NT2/D1 (cell line): Measurements from ENCODE around the gene ILK.

ENCODE experiments used
- DNase-seq: peaks from one replicate; pipeline ENCODE4 v3.0.0-alpha.2; 2011; ENCODE audit warnings: low read depth, low spot score
- H3K27me3 ChIP-seq: 2 replicates; pipeline ENCODE4 v1.6.0; 2011; ENCODE audit warnings: mild to moderate bottlenecking; ENCODE audit not compliant: insufficient read length, insufficient read depth
- H3K36me3 ChIP-seq: 2 replicates; pipeline ENCODE4 v1.6.1; 2011; ENCODE audit warnings: mild to moderate bottlenecking, low read length, mixed read lengths; ENCODE audit not compliant: insufficient read depth, insufficient read length
- H3K4me1 ChIP-seq: 2 replicates; pipeline ENCODE4 v1.5.1; 2011; ENCODE audit not compliant: insufficient read depth, insufficient read length
- H3K4me3 ChIP-seq: 2 replicates; pipeline ENCODE4 v1.5.1; 2011; ENCODE audit warnings: low read depth; ENCODE audit not compliant: insufficient read length
- H3K9ac ChIP-seq: 2 replicates; pipeline ENCODE4 v1.6.0; 2011; ENCODE audit warnings: low read depth; ENCODE audit not compliant: insufficient read length
- H3K9me3 ChIP-seq: 2 replicates; pipeline ENCODE4 v1.5.1; 2011; ENCODE audit warnings: mild to moderate bottlenecking, low read length; ENCODE audit not compliant: insufficient read depth
- SUZ12 ChIP-seq: IDR thresholded peaks from 2 replicates; pipeline ENCODE4 v1.6.1; 2011; ENCODE audit not compliant: insufficient read length, insufficient read depth; ENCODE audit errors: extremely low read depth
- YY1 ChIP-seq: IDR thresholded peaks from 2 replicates; pipeline ENCODE4 v1.6.1; 2011; ENCODE audit not compliant: insufficient read length, insufficient read depth
- ZNF274 ChIP-seq: IDR thresholded peaks from 2 replicates; pipeline ENCODE4 v1.6.1; 2011; ENCODE audit warnings: mild to moderate bottlenecking, low read depth, low read length

The ILK gene

DNA sequence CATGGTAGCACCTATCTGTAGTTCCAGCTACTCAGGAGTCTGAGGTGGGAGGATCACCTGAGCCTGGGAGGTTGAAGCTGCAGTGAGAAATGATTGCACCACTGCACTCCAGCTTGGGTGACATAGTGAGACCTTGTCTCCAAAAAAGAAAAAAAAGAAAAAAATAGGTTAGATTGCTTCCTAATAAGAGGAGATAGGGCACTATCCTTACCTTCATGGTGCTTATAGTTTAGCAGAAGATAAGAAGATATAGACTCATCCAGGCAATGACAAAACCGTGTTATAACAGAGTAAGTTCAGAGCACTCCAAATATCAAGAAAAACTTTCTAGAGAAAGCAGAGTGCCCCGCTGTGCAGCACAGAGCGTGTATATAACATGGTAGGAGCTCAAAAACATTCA, 42.3 kb upstream of the ILK start:
- no peak for TF ChIP-seq YY1
- no peak for TF ChIP-seq ZNF274
- no peak for TF ChIP-seq SUZ12
- Histone ChIP-seq H3K9ac (no peak overlapping the region), H3K4me1 (peaks cover 8% of the 10 kb centered on the region), H3K4me3 (no peak overlapping the region), H3K27me3 (no peaks in the 10 kb centered on the region), H3K9me3 (no peaks in the 10 kb centered on the region), H3K36me3 (peaks cover 3% of the 10 kb centered on the region)
- no peak for DNase-seq

DNA sequence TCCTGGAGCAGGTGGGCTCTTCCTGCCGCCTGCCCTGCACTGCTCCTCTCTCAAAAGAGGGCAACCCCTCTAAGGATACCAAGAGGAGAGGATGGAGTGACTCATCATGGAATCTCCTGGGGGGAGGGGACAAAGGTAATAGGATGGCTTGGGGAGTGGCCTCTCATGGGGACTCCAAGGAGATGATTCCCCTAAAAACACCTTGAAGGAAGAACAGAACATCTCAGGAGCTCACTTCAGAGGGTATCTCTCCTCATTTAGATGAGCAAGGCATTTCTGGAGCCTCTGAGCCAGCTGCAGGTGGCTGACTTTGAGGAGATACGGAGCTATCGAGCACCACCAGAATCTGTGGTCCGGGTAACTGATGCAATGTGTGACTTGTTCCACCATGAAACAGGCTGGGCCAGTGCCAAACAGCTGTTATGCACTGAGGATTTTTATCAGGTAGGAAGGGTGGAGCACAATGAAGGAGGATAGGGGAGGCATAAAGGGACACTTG, 40.4 kb upstream of the ILK start:
- H3K4me1 ChIP-seq = peaks cover 8% of the 10 kb centered on the region
- no peak overlapping the region for H3K4me3 ChIP-seq
- no peak for TF ChIP-seq ZNF274
- no peak for TF ChIP-seq SUZ12
- no peak for TF ChIP-seq YY1
- H3K27me3 ChIP-seq = no peaks in the 10 kb centered on the region
- DNase-seq = no peak
- no peak overlapping the region for H3K9ac ChIP-seq
- H3K36me3 ChIP-seq = peaks cover 5% of the 10 kb centered on the region
- H3K9me3 ChIP-seq = no peaks in the 10 kb centered on the region

DNA sequence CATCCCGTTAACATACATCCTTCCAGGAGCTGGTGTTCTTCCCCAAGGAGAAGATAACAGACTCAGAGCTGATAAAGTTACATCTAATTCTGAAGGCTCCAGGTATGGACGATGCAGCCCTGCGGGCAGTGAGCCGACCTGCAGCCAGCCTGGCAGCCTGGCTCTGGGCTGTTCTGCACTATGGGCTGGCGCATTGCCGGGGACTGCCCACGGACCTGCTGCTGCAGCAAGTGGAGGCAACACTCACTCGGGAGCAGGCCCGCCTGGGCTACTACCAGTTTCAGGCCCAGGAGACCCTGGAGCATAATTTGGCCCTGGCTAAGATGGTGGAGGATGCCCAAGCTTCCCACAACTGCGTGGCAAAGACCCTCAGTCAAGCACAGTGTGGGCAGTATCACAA, 39.9 kb upstream of the ILK start:
- no peaks in the 10 kb centered on the region for H3K27me3 ChIP-seq
- peaks cover 5% of the 10 kb centered on the region for H3K36me3 ChIP-seq
- TF ChIP-seq SUZ12 (no peak), YY1 (no peak), ZNF274 (no peak)
- H3K9me3 ChIP-seq = no peaks in the 10 kb centered on the region
- peaks cover 8% of the 10 kb centered on the region for H3K4me1 ChIP-seq
- no peak overlapping the region for H3K9ac ChIP-seq
- H3K4me3 ChIP-seq = no peak overlapping the region
- no peak for DNase-seq

DNA sequence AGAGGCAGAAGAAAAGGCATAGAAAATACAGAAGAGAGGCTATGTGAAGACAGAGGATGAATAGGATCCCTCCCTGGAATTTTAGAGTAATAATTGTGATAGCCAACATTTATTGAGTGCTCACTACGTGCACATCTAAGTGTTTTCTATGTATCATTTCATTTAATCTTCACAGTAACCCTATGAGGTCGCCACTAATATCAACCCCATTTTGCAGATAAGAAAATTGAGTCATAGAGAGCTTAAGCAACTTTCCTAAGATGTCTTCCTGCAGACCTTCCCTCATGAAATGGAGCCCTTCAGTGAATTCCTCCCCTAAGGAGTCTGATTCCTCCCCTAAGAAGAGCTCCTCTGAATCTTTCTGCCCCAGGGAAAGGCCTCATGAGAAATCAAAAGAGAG, 38.2 kb upstream of the ILK start:
- H3K4me1 ChIP-seq = peaks cover 8% of the 10 kb centered on the region
- peaks cover 5% of the 10 kb centered on the region for H3K36me3 ChIP-seq
- H3K9ac ChIP-seq = no peak overlapping the region
- no peak overlapping the region for H3K4me3 ChIP-seq
- DNase-seq = no peak
- no peaks in the 10 kb centered on the region for H3K9me3 ChIP-seq
- TF ChIP-seq SUZ12 = no peak
- no peak for TF ChIP-seq YY1
- no peak for TF ChIP-seq ZNF274
- no peaks in the 10 kb centered on the region for H3K27me3 ChIP-seq

DNA sequence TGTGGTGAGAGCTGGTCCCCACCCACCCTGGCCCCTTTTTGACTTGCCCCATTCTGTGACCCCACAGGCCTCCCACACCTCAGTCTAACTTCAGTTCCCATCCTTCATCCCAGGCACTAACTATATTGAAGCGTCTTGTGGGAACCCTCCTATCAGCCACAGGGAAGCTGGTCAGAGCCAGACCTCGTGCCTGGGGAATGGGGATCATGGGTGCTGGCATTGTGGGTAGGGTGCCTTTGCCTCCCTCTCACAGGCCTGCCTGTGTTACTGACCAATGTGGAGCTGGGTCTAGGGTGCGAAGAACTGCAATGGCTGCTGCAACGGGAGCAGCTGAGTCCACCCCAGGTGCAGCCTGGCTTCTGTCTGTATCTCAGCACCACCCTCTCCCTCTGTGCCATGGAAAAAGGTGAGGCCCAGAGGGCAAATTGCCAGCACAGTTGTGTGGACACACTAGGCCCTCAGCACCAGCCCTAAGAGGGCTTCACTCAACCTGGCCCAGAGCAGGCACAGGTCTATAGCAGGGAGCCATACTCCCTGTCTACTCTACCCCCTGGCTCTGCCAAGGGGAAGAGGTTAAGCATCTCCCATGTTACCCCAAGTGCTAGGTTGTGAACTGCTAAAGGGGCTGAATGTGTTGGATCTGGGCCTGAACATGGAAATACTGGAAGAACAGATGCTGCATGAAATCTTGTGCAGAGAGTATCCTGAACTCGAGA, 37.4 kb upstream of the ILK start:
- peaks cover 8% of the 10 kb centered on the region for H3K4me1 ChIP-seq
- H3K9me3 ChIP-seq = no peaks in the 10 kb centered on the region
- peaks cover 5% of the 10 kb centered on the region for H3K36me3 ChIP-seq
- H3K4me3 ChIP-seq = no peak overlapping the region
- no peak for TF ChIP-seq SUZ12
- TF ChIP-seq YY1 = no peak
- TF ChIP-seq ZNF274 = no peak
- H3K9ac ChIP-seq = no peak overlapping the region
- H3K27me3 ChIP-seq = no peaks in the 10 kb centered on the region
- DNase-seq = no peak

DNA sequence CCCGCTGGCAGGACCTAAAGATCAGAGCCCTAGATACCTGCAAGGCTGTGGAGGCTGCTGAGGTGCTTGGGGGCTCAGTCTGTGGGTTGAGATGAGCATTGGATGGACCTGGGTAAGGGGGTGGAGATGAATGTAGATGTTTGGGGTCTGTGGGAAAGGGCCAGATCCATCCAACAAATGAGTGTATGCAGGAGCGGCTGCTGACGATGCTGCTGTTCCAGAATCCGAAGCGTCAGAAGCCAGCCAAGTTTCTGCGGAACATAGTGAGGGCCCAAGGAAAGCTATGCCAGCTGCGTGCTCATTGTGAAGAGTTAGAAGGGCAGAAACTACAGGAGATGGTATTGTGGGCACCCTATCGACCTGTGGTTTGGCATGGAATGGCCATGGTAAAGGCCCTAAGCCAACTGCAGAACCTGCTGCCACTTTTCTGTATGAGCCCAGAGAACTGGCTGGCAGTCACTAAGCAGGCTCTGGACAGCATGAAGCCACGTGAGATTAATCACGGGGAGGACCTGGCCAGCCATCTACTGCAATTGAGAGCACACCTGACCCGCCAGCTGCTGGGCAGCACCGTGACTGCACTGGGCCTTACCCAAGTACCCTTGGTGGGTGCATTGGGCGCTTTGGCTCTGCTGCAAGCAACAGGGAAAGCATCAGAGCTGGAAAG, 36.7 kb upstream of the ILK start:
- no peak for DNase-seq
- Histone ChIP-seq H3K9me3 (no peaks in the 10 kb centered on the region), H3K4me1 (peaks cover 8% of the 10 kb centered on the region), H3K4me3 (no peak overlapping the region), H3K9ac (no peak overlapping the region), H3K27me3 (no peaks in the 10 kb centered on the region), H3K36me3 (peaks cover 5% of the 10 kb centered on the region)
- no peak for TF ChIP-seq ZNF274

DNA sequence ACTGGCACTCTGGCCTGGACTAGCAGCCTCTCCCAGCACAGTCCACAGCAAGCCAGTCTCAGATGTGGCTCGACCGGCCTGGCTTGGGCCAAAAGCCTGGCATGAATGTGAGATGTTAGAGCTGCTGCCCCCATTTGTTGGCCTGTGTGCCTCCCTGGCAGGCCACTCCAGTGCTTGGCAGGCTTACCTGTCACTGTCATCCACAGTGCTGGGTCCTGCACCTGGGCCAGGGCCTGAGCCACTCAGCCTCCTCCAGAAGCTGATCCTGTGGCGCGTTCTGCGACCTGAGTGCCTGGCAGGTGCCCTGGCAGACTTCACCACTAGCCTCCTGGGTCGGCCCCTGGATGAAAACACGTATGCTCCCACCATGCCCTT, 36.2 kb upstream of the ILK start:
- no peak for DNase-seq
- TF ChIP-seq YY1 (no peak), SUZ12 (no peak), ZNF274 (no peak)
- peaks cover 8% of the 10 kb centered on the region for H3K4me1 ChIP-seq
- H3K9ac ChIP-seq = no peak overlapping the region
- no peak overlapping the region for H3K4me3 ChIP-seq
- H3K27me3 ChIP-seq = no peaks in the 10 kb centered on the region
- H3K9me3 ChIP-seq = no peaks in the 10 kb centered on the region
- H3K36me3 ChIP-seq = peaks cover 5% of the 10 kb centered on the region
